Stomach (tissue), 4 donors: Measurements from ENCODE around the gene FOLR1.
"Not testable (repeated sequence)": the region's sequence is repeated elsewhere in the genome, so short reads cannot be mapped to it uniquely, and the experiment has no call there.

Experiments
- EP300 ChIP-seq: sonication (generic); formaldehyde crosslinking; IDR thresholded peaks from one replicate; pipeline ENCODE4 v1.6.1; 2017; ENCODE audit warnings: antibody characterized with exemption
- POLR2A ChIP-seq, 4 donors: fragments of 450-650 bp; IDR thresholded peaks; one replicate each; pipeline ENCODE4 v1.6.1; 2016; ENCODE audit warnings: antibody characterized with exemption in 4 of 4, control low read depth in 2 of 4, mild to moderate bottlenecking in 1 of 4, moderate library complexity in 1 of 4
- POLR2AphosphoS5 ChIP-seq, 3 donors: sonication (generic); formaldehyde crosslinking; IDR thresholded peaks; one replicate each; pipeline ENCODE4 v1.6.1; 2016; ENCODE audit warnings: antibody characterized with exemption in 3 of 3
- TF ChIP-seq, protein P1 (sequence below), 7 experiments: fragments of 450-650 bp in 4 of 7; fragments of 200-600 bp in 3 of 7; sonication (generic) in 3 of 7; IDR thresholded peaks; one replicate each; pipeline ENCODE4 v1.5.1; 2016 to 2019; ENCODE audit warnings: antibody characterized with exemption in 7 of 7, control low read depth in 2 of 7, mild to moderate bottlenecking in 1 of 7

DNA sequence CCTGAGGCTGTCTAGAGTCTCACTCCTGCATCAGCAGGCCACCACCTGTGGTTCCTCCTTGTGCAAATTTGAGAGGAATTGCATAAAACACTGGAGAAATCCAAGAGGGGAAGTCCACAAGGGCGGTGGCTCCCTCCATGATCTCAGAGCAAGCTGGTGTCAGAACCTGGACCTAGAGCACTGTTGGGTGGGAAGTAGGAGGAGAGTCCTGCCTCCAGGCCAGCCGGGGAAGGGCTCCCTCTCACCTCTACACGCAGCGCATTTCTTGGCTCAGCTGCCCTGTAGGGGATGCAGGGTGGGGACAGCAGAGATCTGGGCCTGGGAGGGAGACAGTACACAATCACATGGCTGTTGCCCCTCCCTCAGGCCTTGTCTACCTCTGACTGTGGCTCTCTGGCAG, 19.9 kb upstream of the FOLR1 start:
- TF ChIP-seq POLR2A (IDR thresholded peaks at IDR 0.05); POLR2AphosphoS5 (IDR thresholded peaks at IDR 0.05); EP300: not testable (repeated sequence)
- TF ChIP-seq, protein P1, sequence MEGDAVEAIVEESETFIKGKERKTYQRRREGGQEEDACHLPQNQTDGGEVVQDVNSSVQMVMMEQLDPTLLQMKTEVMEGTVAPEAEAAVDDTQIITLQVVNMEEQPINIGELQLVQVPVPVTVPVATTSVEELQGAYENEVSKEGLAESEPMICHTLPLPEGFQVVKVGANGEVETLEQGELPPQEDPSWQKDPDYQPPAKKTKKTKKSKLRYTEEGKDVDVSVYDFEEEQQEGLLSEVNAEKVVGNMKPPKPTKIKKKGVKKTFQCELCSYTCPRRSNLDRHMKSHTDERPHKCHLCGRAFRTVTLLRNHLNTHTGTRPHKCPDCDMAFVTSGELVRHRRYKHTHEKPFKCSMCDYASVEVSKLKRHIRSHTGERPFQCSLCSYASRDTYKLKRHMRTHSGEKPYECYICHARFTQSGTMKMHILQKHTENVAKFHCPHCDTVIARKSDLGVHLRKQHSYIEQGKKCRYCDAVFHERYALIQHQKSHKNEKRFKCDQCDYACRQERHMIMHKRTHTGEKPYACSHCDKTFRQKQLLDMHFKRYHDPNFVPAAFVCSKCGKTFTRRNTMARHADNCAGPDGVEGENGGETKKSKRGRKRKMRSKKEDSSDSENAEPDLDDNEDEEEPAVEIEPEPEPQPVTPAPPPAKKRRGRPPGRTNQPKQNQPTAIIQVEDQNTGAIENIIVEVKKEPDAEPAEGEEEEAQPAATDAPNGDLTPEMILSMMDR (IDR thresholded peaks at IDR 0.05) = not testable (repeated sequence)
